ENCODE measurements around the gene RELT.

- TF ChIP-seq ZFP36 (IDR thresholded peaks at IDR 0.05; ENCODE audit: borderline replicate concordance, low read depth, low read length, partially characterized antibody) (no peak), SMC3 (IDR thresholded peaks at IDR 0.05; ENCODE audit: low read length) (no peak), CTCF (CRISPR knock-in tag; IDR thresholded peaks at IDR 0.05) (no peak), PLRG1 (conservative IDR thresholded peaks at IDR 0.05) (no peak), MLX (CRISPR knock-in tag; IDR thresholded peaks at IDR 0.05) (no peak), ZNF530 (CRISPR knock-in tag; IDR thresholded peaks at IDR 0.05; ENCODE audit: low read depth) (no peak), POLR2A (IDR thresholded peaks at IDR 0.05; ENCODE audit: insufficient read depth in 1 of 2, low read depth in 2 of 2, low read length in 2 of 2) (no peak), NBN (conservative IDR thresholded peaks at IDR 0.05) (no peak), THRA (CRISPR knock-in tag; IDR thresholded peaks at IDR 0.05; ENCODE audit: borderline replicate concordance) (no peak), TAF1 (CRISPR knock-in tag; IDR thresholded peaks at IDR 0.05) (no peak), GRHL1 (CRISPR knock-in tag; conservative IDR thresholded peaks at IDR 0.05) (no peak)
These were observed 25.2 kb downstream of the RELT start for GRCh38 chr11:73401217-73401923.
